HG02678 (cell line): ENCODE measurements around the gene ELFN1.
"Not testable (repeated sequence)": the region's sequence is repeated elsewhere in the genome, so short reads cannot be mapped to it uniquely, and the experiment has no call there.

ENCODE experiments used
- ATAC-seq: cut with Tn5 transposase; IDR thresholded peaks from one replicate; pipeline ENCODE4 v1.9.1; 2021; ENCODE audit warnings: mild to moderate bottlenecking, moderate library complexity; ENCODE audit not compliant: unreplicated experiment

ELFN1 gene

DNA sequence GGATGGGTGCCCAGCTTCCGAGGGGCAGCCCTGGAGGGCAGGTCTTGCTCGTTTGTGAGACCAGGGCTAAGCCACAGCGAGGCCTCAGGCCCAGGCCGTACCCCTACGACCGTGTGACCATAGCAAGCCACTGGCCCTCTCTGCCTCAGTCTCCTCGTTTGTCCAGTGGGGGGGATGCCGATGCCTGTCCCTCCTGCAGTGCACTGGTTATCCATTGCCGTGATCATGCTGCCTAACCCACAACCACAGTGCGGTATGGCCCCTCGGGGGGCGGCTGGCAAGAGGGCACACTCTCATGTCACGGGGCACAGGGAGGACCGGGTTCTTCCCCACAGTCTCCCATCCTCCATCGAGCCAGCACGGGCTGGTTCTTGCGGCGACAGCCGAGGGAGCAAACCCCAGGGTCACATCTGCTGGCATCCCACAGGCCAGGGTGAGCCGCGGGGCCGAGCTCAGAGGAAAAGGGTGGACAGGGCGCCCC lies 80.5 kb downstream of the ELFN1 start:
- ATAC-seq = no peak

GRCh38 chr7:1752111-1752510 lies 82.0 kb downstream of the ELFN1 start:
- ATAC-seq = no peak

DNA sequence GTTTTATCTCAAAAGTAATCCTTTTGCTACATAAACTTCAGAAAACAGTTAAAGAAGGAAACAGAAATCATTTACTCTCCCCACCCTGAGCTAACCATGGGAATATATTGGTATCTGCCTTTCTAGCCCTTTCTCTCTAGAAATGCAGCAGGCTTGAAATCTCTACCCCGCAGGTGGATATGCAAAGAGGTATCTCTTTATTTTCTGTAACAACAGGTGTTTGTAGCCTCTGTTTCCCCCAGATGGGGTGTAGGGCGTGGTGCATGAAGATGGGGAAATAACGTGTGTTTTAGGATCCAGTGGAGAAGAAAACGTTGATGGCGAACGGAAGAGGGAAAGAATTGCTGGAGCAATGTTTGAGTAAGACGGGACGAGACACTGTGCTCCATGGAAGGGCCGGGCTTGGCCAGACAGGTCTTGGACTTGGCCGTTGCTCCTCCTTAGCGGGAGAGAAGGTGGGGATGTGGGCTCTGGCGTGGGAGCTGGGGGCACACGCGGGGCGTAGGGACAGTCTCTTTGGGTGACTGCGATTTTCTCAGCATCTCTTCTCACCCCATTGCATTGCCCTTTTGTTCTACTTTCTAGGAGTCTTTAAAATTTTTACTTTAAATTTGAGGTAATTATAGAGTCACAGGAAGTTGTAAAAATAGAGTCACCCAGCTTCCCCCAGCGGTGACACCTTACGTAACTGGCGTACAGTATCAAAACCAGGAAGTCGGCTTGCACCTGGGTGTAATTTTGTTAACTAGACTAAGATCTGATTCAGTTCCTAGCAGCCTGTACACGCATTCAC lies 82.9 kb downstream of the ELFN1 start:
- ATAC-seq = no peak

GRCh38 chr7:1753564-1753867 lies 83.4 kb downstream of the ELFN1 start:
- no peak for ATAC-seq

DNA sequence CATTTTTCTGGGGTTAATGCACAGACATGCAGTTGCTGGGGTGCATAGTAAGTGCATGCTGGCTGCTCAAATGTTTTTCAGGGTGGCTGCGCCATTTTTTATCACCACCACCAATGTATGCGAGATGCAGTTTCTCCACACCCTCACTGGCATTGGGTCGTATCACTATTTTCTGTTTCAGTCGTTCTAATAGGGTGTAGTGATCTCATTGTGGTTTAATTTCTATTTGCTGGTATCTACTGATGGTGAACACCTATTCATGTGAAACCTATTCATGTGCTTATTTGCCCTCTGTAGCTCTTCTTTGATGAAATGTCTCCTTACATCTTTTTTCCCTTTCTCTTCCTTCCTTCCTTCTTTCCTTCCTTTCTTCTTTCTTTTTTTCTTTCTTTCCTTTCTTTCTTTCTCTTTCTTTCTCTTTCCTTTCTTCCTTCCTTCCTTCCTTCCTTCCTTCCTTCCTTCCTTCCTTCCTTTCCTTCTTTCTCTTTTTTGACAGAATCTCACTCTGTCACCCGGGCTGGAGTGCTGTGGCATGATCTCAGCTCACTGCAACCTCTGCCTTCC lies 84.3 kb downstream of the ELFN1 start:
- no peak for ATAC-seq

- ATAC-seq = no peak
Measured at GRCh38 chr7:1755783-1756625, 85.9 kb downstream of the ELFN1 start.

DNA sequence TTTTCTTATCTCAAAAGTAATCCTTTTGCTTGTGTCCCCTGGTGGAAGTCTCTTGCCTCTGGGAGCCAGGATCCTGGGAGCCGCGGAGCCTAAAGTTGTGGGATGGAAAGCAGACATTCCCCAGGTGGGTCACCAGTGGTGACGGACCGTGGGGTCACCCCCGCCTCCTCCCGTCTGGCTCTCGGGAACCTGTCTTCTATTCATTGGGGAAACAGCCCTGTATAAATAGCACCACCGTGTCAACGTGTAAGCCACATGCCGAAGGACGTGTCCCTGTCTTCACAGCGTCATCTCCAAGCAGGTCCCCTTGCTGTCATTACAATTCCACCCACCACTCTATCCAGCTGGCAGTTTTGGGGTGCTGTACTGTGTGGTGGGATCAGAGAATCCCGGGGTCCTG lies 87.5 kb downstream of the ELFN1 start:
- ATAC-seq = no peak

DNA sequence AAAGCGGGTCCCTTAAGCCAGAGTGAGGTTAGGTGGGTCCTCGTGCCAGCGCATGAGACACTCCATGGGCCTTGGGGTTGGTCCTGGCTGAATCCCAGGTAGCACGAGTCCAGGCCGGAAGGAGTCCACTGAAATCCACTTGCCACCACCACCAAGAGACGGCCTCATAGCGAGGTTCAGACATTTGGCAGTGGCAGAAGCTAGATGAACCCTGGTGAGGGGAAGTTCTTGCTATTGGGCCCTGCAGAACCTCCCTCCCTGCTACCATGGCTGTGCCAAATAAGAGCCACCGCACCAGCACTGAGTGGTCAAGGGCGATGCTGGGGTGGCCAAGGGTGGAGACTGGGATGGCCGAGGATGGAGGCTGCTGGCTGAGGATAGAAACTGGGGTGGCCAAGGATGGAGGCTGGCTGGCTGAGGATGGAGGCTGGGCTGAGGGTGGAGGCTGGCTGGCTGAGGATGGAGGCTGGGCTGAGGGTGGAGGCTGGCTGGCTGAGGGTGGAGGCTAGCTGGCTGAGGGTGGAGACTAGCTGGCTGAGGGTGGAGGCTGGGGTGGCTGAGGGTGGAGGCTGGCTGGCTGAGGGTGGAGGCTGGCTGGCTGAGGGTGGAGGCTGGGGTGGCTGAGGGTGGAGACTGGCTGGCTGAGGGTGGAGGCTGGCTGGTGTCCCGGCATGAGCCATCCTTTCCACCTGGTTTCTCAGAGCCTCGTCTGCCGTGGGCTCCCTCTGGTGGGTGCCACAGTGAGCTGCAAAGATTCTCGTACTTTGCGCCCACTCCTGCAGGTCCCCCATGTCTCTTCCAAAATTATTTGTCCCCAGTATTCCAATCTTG lies 88.2 kb downstream of the ELFN1 start:
- no peak for ATAC-seq

DNA sequence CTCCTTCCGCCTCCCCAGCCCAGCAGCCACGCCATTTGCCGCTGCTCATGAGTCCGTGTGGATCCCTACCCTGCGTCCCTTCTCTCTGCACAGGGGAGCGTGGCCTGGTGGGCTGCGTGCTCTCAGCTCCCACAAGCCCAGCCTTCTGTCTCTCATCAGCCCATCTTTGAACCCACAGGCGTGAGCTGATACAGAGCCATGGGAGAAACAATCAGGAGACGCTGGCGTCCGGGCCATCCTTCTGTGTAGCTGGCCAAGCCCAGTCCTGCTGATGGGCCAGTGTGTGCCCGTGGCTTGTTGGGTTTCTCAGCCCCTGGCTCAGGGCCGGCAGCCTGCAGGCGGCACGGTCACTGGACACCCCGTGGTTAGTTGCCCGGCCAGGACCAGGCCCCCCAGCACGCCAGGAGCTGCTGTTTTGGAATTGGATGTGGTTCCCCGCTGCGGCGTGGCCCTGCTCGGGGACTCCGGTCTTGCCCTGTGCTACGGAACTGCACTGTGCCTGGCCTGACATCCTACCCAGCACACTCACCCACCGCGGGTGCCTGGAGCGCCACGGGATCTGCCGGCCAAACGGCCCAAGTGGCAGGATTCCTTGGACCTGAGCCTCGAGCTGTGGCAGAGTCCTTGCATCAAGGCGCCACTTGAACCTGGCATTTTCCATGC lies 88.9 kb downstream of the ELFN1 start:
- ATAC-seq = no peak

- no peak for ATAC-seq
Measured at GRCh38 chr7:1761097-1761496, 91.0 kb downstream of the ELFN1 start.

DNA sequence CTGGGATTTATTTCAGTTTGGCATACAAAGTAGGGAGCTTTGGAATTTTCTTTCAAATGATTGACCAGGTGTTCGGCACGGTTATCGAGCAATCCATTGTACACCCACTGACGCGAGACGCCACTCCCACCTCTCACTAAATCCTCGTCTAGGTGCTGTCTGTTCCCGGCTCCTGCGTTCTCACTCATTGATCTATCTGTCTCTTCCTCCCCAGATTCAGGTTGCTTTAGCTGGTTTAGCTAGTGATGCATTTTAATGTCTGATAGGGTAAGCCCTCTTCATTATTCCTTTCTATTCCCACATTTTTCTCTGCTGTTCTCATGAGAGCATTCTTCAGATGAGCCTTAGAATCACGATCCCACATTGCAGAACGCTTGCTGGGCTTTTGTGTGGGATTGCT lies 91.7 kb downstream of the ELFN1 start:
- no peak for ATAC-seq

DNA sequence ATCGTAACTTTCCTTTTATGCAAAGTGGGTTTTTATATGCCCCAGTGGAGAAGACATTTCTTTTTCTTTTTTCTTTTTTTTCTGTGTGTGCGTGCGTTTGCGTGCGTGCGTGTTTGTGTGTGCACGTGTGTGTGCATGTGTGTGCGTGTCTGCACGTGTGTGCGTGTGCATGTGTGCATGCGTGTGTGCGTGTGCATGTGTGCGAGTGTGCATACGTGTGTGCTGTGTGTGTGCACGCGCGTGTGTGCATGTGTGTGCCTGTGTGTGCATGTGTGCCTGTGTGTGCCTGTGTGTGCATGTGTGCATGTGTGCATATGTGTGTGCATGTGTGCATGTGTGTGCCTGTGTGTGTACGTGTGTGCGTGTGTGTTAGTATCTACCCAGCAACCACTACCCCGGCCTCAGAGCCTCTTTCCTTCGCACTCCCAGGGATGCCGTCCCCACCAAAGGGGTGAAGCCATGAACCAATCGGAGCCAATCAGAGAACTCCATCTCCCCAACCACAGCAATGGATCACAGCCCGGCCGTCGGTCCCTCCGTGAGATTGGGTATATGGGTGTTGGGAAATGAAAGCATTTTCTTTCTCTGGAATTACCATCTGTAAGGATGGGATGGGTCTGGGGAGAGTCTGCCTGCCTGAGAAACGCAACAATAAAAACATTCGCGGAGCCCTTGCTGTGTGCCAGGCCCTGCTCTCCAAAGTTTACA lies 92.3 kb downstream of the ELFN1 start:
- no peak for ATAC-seq

- no peak for ATAC-seq
Measured at GRCh38 chr7:1763033-1763432, 93.0 kb downstream of the ELFN1 start.

GRCh38 chr7:1763911-1764310 lies 93.8 kb downstream of the ELFN1 start:
- ATAC-seq = not testable (repeated sequence)

DNA sequence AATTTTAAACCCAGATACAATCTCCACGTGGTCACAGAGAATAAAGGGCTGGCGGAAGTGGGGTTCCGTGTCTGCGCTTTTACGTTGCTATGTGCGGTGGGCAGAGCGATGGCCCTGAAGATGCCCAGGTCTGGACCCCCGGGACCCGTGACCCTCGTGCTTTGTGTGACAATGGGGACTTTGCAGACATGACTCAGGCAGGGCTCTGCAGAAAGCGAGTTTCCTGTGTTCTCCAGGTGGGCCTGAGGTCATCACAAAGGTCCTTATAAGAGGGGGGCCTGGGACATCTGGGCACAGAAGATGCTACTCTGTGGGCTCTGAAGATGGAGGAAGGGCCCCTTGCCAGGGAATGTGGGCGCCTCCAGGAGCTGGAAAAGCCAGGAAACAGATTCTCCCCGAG lies 95.3 kb downstream of the ELFN1 start:
- ATAC-seq = no peak

GRCh38 chr7:1767524-1767923 lies 97.4 kb downstream of the ELFN1 start:
- no peak for ATAC-seq

- ATAC-seq = no peak
Measured at GRCh38 chr7:1768832-1769231, 98.8 kb downstream of the ELFN1 start.

DNA sequence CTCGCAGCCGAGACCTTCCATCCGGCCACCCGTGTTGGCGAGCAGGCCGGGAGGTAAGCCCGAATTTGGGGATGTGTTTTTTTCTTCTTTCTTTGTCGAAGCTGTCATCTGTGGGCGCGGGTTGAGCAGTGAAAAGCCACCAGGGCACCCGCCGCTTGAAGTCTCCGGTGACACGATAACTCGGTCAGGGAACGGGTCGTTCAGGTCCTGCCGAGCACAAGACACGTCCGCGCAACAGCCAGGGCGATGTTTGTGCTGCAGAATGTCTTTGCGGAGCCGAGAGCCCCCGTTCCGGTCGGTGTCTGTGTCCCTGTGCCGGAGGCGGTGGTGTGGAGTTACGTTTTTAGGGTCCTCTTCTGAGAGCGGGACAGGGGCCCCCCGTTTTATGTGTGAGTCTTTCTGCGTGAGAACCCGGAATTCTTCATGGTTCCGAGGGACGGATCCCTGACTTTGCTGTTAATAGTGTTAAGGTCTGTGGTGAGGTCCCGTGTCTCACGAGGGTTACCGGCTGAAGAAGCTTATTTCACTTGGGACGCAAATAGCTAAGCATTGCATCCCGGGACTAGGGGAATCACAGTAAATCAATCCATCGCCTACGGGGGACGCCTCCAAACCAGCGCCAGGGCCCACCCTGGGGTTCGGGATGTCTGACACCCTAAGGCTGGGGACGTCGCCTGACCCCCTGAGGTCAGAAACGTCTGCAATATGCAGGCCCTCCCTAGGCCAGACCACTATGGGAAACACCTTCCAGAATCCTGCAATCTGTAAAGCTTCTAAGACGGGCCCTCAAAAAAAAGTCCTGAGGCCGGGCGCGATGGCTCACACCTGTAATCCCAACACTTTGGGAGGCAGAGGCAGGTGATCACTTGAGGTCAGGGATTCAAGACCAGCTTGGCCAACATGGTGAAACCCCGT lies 99.5 kb downstream of the ELFN1 start:
- no peak for ATAC-seq

DNA sequence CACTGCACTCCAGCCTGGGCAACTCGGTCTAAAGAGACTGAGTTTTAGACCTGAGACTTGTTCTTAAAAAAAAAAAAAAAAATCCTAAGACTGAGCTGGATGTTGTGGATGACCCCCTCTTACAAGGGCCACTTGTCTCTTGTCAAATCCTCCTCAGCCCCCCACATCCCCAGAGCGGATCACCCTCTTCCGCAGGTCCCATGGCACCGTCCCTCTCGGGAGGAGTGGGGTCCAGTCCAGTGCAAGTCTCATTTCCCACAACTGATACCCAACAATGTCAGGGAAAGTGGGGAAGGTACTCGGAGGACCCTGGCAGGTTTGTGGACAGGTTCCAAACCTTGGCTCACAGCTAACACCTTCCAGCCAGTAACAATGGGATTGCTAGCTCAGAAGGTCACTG lies 100.3 kb downstream of the ELFN1 start:
- no peak for ATAC-seq
